ENCODE results near the gene CARD9.
A peak's percentile ranks its signal among the peaks of the same experiment; 100 is the strongest.

The CARD9 gene

DNA sequence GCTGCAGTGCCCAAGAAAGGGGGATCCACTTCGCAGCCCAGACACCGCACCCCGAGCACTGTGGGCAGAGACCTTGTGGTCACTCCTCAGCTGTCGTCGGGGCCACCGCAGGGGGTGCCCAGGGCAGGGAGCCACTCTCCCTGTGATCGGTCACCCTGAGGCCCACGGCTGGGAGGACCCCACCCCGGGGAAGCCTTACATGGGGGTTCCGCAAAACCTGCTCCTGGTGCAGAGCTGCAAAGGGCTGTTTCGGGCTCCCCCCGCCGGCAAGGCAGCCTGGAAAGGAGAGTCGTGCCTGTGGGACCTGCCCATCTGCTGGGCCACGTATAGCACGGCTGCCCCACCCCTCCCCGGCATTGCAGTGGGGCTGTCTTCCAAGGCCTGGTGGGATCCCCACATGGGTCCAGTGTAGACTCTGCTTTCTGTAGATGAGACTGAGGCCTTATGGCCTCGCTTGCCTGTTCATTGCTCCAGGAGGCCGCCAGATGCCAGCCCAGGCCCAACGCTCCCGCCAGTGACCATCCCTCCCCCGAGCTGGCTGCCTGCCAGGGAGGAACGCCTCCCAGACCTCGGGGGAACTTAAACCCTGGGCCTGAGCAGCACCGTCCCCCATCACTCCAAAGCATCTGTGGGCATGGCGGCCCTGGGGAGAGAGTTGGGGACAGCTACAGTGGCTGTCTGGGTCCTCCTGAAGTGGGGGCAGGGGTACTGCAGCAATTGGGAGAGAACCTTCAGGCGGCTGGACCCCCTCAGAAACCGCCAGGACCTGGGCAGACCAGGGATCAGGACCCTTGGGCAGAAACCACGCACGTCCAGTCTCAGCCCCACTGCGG, 8.3 kb downstream of the CARD9 start:
- Histone ChIP-seq H3K4me3 (ENCODE audit: low read depth, low read length, poor library complexity, severe bottlenecking) (no peak overlapping the region), H3K9me2 (ENCODE audit: low read depth, low read length) (no peaks in the 10 kb centered on the region), H3K27me3 (ENCODE audit: insufficient read depth, low read length) (peaks cover 1% of the 10 kb centered on the region; the same call in 1 of the 2 replicates), H3K9ac (ENCODE audit: low read length) (no peak overlapping the region), H4K20me1 (ENCODE audit: insufficient read depth, low read length) (no peaks in the 10 kb centered on the region), H2AFZ (ENCODE audit: low read length) (no peak overlapping the region), H3K4me1 (ENCODE audit: insufficient read depth, low read length, severe bottlenecking) (peaks cover 11% of the 10 kb centered on the region), H3K4me2 (ENCODE audit: low read length) (no peak overlapping the region), H3K79me2 (ENCODE audit: insufficient read depth, low read length) (no peaks in the 10 kb centered on the region), H3K9me3 (ENCODE audit: low read length) (no peaks in the 10 kb centered on the region), H3F3A (ENCODE audit: insufficient read depth, low read length) (no peaks in the 10 kb centered on the region), H3K27ac (ENCODE audit: low read depth, low read length, poor library complexity, severe bottlenecking) (no peak overlapping the region), H3K36me3 (ENCODE audit: insufficient read depth, low read length) (no peaks in the 10 kb centered on the region; the same call in 1 of the 2 replicates)
- TF ChIP-seq, protein P1, sequence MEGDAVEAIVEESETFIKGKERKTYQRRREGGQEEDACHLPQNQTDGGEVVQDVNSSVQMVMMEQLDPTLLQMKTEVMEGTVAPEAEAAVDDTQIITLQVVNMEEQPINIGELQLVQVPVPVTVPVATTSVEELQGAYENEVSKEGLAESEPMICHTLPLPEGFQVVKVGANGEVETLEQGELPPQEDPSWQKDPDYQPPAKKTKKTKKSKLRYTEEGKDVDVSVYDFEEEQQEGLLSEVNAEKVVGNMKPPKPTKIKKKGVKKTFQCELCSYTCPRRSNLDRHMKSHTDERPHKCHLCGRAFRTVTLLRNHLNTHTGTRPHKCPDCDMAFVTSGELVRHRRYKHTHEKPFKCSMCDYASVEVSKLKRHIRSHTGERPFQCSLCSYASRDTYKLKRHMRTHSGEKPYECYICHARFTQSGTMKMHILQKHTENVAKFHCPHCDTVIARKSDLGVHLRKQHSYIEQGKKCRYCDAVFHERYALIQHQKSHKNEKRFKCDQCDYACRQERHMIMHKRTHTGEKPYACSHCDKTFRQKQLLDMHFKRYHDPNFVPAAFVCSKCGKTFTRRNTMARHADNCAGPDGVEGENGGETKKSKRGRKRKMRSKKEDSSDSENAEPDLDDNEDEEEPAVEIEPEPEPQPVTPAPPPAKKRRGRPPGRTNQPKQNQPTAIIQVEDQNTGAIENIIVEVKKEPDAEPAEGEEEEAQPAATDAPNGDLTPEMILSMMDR (IDR thresholded peaks at IDR 0.05; ENCODE audit: low read length): no peak
- no peak for TF ChIP-seq EZH2 (IDR thresholded peaks at IDR 0.05; ENCODE audit: borderline replicate concordance, low read length)

DNA sequence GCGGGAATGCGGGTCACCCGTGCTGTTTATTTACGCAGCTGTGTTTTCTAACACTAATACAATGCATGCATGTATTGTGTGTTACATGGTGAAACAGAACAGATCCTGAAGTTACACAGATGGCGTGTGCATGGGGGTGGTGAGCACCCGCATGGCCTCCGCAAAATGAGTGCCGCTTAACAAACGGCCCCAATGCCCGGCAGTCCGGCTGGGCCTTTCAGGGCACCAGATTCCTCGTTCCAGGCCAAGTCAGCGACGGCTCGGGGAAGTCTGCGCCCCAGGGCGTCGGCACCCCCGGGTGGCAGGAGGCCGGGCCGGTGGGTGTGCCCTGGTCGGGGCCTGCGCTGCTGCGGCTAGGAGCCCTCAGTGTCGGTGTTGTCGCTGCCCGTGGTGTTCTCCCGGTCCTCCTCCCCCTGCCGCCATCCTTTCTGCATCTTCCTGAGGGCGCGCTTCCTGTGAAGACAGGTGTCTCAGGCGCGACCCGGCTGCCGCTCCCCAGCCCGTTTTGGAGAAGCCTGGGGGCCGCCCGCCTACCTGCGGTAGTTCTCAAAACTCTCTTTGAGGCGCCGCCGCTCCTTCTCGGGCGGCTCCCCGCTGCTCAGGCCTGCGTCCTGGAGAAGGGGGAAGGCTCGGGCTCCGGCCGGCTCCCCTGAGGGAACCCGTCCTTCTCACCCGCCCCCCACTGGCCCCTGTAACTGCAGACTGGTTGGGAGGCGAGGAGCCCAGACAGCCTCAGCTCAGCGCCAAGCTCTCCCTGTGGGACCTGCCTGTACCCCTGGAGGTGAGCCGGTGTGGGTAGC, 9.3 kb downstream of the CARD9 start:
- H3K4me1 ChIP-seq (ENCODE audit: insufficient read depth, low read length, severe bottlenecking): peaks cover 11% of the 10 kb centered on the region
- H3K79me2 ChIP-seq (ENCODE audit: insufficient read depth, low read length): no peaks in the 10 kb centered on the region
- H3K9ac ChIP-seq (ENCODE audit: low read length): no peak overlapping the region
- no peaks in the 10 kb centered on the region for H3F3A ChIP-seq (ENCODE audit: insufficient read depth, low read length)
- H3K36me3 ChIP-seq (ENCODE audit: insufficient read depth, low read length): no peaks in the 10 kb centered on the region; the same call in 1 of the 2 replicates
- TF ChIP-seq, protein P1 (IDR thresholded peaks at IDR 0.05; ENCODE audit: low read length): no peak
- TF ChIP-seq EZH2 (IDR thresholded peaks at IDR 0.05; ENCODE audit: borderline replicate concordance, low read length): no peak
- no peaks in the 10 kb centered on the region for H3K9me3 ChIP-seq (ENCODE audit: low read length)
- H3K4me2 ChIP-seq (ENCODE audit: low read length): peak overlapping the region; percentile 62
- no peak overlapping the region for H2AFZ ChIP-seq (ENCODE audit: low read length)
- H3K9me2 ChIP-seq (ENCODE audit: low read depth, low read length): no peaks in the 10 kb centered on the region
- H3K4me3 ChIP-seq (ENCODE audit: low read depth, low read length, poor library complexity, severe bottlenecking): peak overlapping the region; percentile 75
- no peaks in the 10 kb centered on the region; the same call in 1 of the 2 replicates for H3K27me3 ChIP-seq (ENCODE audit: insufficient read depth, low read length)
- no peak overlapping the region for H3K27ac ChIP-seq (ENCODE audit: low read depth, low read length, poor library complexity, severe bottlenecking)
- no peaks in the 10 kb centered on the region for H4K20me1 ChIP-seq (ENCODE audit: insufficient read depth, low read length)

DNA sequence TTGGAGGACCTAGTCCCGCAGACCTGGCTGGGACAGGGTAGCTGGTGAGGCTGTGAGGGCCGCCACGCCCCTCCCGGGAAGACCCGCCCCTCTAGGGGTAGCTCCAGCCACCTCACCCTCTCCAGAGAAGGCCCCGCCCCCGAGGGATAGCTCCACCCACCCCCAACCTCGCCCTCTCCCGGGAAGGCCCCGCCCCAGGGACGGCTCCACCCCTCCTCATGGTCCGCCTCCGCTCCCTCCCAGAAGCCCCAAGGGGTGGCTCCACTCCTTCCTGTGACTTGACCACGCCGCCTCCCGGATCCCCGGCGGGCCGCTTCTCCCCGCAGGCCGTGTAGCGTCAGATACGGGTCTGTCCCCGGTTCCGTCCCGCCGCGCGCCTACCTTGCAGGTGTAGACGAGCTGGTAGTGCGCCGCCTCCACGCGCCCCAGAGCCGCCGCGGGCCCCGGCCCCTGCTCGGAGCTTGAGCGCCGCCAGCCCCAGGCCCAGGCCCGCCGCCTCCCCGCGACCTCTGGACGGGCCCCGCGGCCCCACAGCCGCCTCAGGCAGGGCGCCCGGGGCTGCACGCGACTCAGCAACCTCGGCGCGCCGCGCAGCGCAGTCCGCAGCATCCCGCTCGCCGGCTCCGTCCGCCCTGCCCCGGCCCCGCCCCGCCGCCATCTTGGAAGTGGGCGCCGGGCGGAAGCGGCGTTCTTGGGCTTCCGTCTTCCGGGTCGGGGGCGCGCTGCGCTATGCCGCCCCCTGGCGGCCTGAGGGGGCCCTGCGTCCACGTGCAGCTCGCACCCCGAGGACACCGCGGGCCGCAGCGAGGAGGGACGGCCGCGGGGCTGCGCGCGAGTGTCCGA, 10.1 kb downstream of the CARD9 start, which contains the start of gene DNLZ:
Gene DNLZ, minus strand, starts transcription at position 639 of the 843 bp plus-strand sequence. Its CDS starts 30 bp downstream, at position 609.
- no peaks in the 10 kb centered on the region for H3K79me2 ChIP-seq (ENCODE audit: insufficient read depth, low read length)
- H3K27me3 ChIP-seq (ENCODE audit: insufficient read depth, low read length): no peaks in the 10 kb centered on the region; the same call in 1 of the 2 replicates
- H3K4me1 ChIP-seq (ENCODE audit: insufficient read depth, low read length, severe bottlenecking): peaks cover 11% of the 10 kb centered on the region
- no peak within 1 kb of the TSS for H3K27ac ChIP-seq (ENCODE audit: low read depth, low read length, poor library complexity, severe bottlenecking)
- H2AFZ ChIP-seq (ENCODE audit: low read length): no peak within 1 kb of the TSS
- H3K9ac ChIP-seq (ENCODE audit: low read length): peak within 1 kb of the TSS; percentile 84
- H3K36me3 ChIP-seq (ENCODE audit: insufficient read depth, low read length): no peaks in the 10 kb centered on the region; the same call in 1 of the 2 replicates
- no peaks in the 10 kb centered on the region for H3K9me2 ChIP-seq (ENCODE audit: low read depth, low read length)
- peak within 1 kb of the TSS; percentile 62 for H3K4me2 ChIP-seq (ENCODE audit: low read length)
- H4K20me1 ChIP-seq (ENCODE audit: insufficient read depth, low read length): no peaks in the 10 kb centered on the region
- H3F3A ChIP-seq (ENCODE audit: insufficient read depth, low read length): no peaks in the 10 kb centered on the region
- TF ChIP-seq EZH2 (IDR thresholded peaks at IDR 0.05; ENCODE audit: borderline replicate concordance, low read length): no peak
- TF ChIP-seq, protein P1 (IDR thresholded peaks at IDR 0.05; ENCODE audit: low read length): peak; percentile 92
- no peaks in the 10 kb centered on the region for H3K9me3 ChIP-seq (ENCODE audit: low read length)
- peak within 1 kb of the TSS; percentile 75 for H3K4me3 ChIP-seq (ENCODE audit: low read depth, low read length, poor library complexity, severe bottlenecking)

Data from OCI-LY1 (cell line).